PC-3 (cell line): ENCODE data around the gene SHC4. TPM values are rescaled to one million over a fixed set of nuclear protein-coding genes. Genes with fewer than 3 reads are reported as not detected.

Source experiments
- ATAC-seq: fragments of 200-7000 bp; cut with Tn5 transposase; 2 replicates; pipeline ENCODE4 v1.9.1; 2020; ENCODE audit warnings: mild to moderate bottlenecking, moderate library complexity
- BruUV-seq: library from RNA; stranded (reverse); fragments of 400-500 nt; replicated peaks from 2 replicates; lab custom pipeline; 2021; lab: Mats Ljungman, UMichigan
- CTCF ChIA-PET: fragments of 300-600 bp; sonication (Branson Sonifier 250); formaldehyde crosslinking; loops from one replicate; lab custom pipeline; 2022; ENCODE audit warnings: antibody characterized with exemption; lab: Charles Lee
- POLR2A ChIA-PET: fragments of 300-600 bp; sonication (Branson Sonifier 250); formaldehyde crosslinking; loops from one replicate; lab custom pipeline; 2022; ENCODE audit warnings: antibody characterized with exemption; ENCODE audit not compliant: unreplicated experiment; lab: Charles Lee
- DNase-seq: peaks from one replicate; pipeline ENCODE4 v3.0.0-alpha.2; 2015
- H2AFZ ChIP-seq: fragments of 300-600 bp; sonication (generic); 2 replicates; pipeline ENCODE4 v1.6.0; 2016; ENCODE audit warnings: antibody characterized with exemption, low read length
- H3F3A ChIP-seq: fragments of 300-600 bp; sonication (generic); one replicate; pipeline ENCODE4 v1.6.0; 2017; ENCODE audit warnings: antibody characterized with exemption, low read length, control low read depth, mild to moderate bottlenecking; ENCODE audit not compliant: unreplicated experiment
- H3K27ac ChIP-seq: fragments of 300-600 bp; sonication (generic); 2 replicates; pipeline ENCODE4 v1.5.1; 2016; ENCODE audit warnings: mild to moderate bottlenecking, low read length
- H3K27me3 ChIP-seq: fragments of 300-600 bp; sonication (generic); 2 replicates; pipeline ENCODE4 v1.6.1; 2016; ENCODE audit warnings: low read length, mixed read lengths
- H3K36me3 ChIP-seq: fragments of 300-600 bp; sonication (generic); 2 replicates; pipeline ENCODE4 v1.6.1; 2016; ENCODE audit warnings: low read depth, mixed run types, low read length, mixed read lengths
- H3K4me1 ChIP-seq: fragments of 300-600 bp; sonication (generic); 2 replicates; pipeline ENCODE4 v1.5.1; 2016; ENCODE audit warnings: low read length; ENCODE audit not compliant: insufficient read depth
- H3K4me2 ChIP-seq: fragments of 300-600 bp; sonication (generic); 2 replicates; pipeline ENCODE4 v1.6.0; 2016; ENCODE audit warnings: low read length
- H3K4me3 ChIP-seq: fragments of 300-600 bp; sonication (generic); 2 replicates; pipeline ENCODE4 v1.5.1; 2016; ENCODE audit warnings: mild to moderate bottlenecking, low read length, mixed read lengths
- H3K79me2 ChIP-seq: fragments of 300-600 bp; sonication (generic); 2 replicates; pipeline ENCODE4 v1.6.1; 2017; ENCODE audit warnings: low read length, mixed read lengths
- H3K9ac ChIP-seq: fragments of 300-600 bp; sonication (generic); 2 replicates; pipeline ENCODE4 v1.6.0; 2016; ENCODE audit warnings: mild to moderate bottlenecking, low read length
- H3K9me2 ChIP-seq: fragments of 300-600 bp; sonication (generic); replicated peaks from 2 replicates; pipeline ENCODE4 v1.6.1; 2016; ENCODE audit warnings: mixed run types, low read length, mixed read lengths
- H3K9me3 ChIP-seq: fragments of 300-600 bp; sonication (generic); 2 replicates; pipeline ENCODE4 v1.6.1; 2016; ENCODE audit warnings: low read length, mixed read lengths
- H4K20me1 ChIP-seq: fragments of 300-600 bp; sonication (generic); 2 replicates; pipeline ENCODE4 v1.6.1; 2016; ENCODE audit warnings: low read length, mixed read lengths
- CTCF ChIP-seq: fragments of 300-600 bp; sonication (generic); conservative IDR thresholded peaks from 2 replicates; pipeline ENCODE4 v1.5.1; 2017; ENCODE audit warnings: antibody characterized with exemption, low read depth, mild to moderate bottlenecking, low read length
- EZH2 ChIP-seq: fragments of 300-600 bp; sonication (generic); IDR thresholded peaks from one replicate; pipeline ENCODE4 v1.6.1; 2017; ENCODE audit warnings: antibody characterized with exemption, mild to moderate bottlenecking, low read length; ENCODE audit not compliant: unreplicated experiment
- EZH2phosphoT487 ChIP-seq: fragments of 300-600 bp; sonication (generic); IDR thresholded peaks from 2 replicates; pipeline ENCODE4 v1.6.1; 2018; ENCODE audit warnings: mild to moderate bottlenecking, antibody characterized with exemption, low read length, borderline replicate concordance
- intact Hi-C: fragments of 100-400 bp; cut with micrococcal nuclease; formaldehyde crosslinking; loops from 2 replicates; pipeline ENCODE4 v1.9.0; 2023
- total RNA-seq: library from RNA; depleted of rRNA; stranded (reverse); fragments of >200 nt; gene quantifications from 2 replicates; pipeline ENCODE4 v1.2.3, GENCODE V29; 2014

Gene SHC4
- total RNA-seq, 1 experiment from 2014 or later, result 2.4 TPM

GRCh38 chr15:48832648-48833047 lies 131.1 kb downstream of the SHC4 start:
- CTCF ChIA-PET, result no interaction called here
- Histone ChIP-seq H3K4me1 (no peaks in the 10 kb centered on the region), H3K4me2 (no peak overlapping the region), H3K27ac (no peak overlapping the region), H3F3A (no peaks in the 10 kb centered on the region), H3K4me3 (no peak overlapping the region), H3K27me3 (no peaks in the 10 kb centered on the region), H3K9me3 (no peaks in the 10 kb centered on the region), H4K20me1 (no peaks in the 10 kb centered on the region), H3K9ac (no peak overlapping the region), H3K79me2 (no peaks in the 10 kb centered on the region), H3K36me3 (no peaks in the 10 kb centered on the region), H2AFZ (no peak overlapping the region), H3K9me2 (no peaks in the 10 kb centered on the region)
- intact Hi-C loops, result no loop called here
- BruUV-seq, result no TSS peak
- TF ChIP-seq EZH2phosphoT487, result no peak
- no peak for TF ChIP-seq CTCF
- TF ChIP-seq EZH2, result no peak
- POLR2A ChIA-PET, result no interaction called here
- ATAC-seq (no peak), DNase-seq (no peak)

- ATAC-seq (no peak), DNase-seq (no peak)
- intact Hi-C loops, result no loop called here
- no peak for TF ChIP-seq EZH2phosphoT487
- no peak for TF ChIP-seq EZH2
- TF ChIP-seq CTCF, result no peak
- Histone ChIP-seq H3K9me3 (no peaks in the 10 kb centered on the region), H3K4me2 (no peak overlapping the region), H4K20me1 (no peaks in the 10 kb centered on the region), H3K9ac (no peak overlapping the region), H3K27me3 (no peaks in the 10 kb centered on the region), H3K36me3 (no peaks in the 10 kb centered on the region), H3K79me2 (no peaks in the 10 kb centered on the region), H3K27ac (no peak overlapping the region), H3K9me2 (no peaks in the 10 kb centered on the region), H3F3A (no peaks in the 10 kb centered on the region), H2AFZ (no peak overlapping the region), H3K4me1 (no peaks in the 10 kb centered on the region), H3K4me3 (no peak overlapping the region)
- CTCF ChIA-PET, result no interaction called here
- BruUV-seq, result no TSS peak
- POLR2A ChIA-PET, result no interaction called here
Observed at GRCh38 chr15:48828906-48829305, 134.8 kb downstream of the SHC4 start.

- intact Hi-C loops, result no loop called here
- no peak overlapping the region for H3K9ac ChIP-seq
- no TSS peak for BruUV-seq
- no peaks in the 10 kb centered on the region for H3K27me3 ChIP-seq
- no peaks in the 10 kb centered on the region for H3F3A ChIP-seq
- ATAC-seq (no peak), DNase-seq (no peak)
- ChIA-PET CTCF (no interaction called here), POLR2A (no interaction called here)
- no peak overlapping the region for H3K27ac ChIP-seq
- H2AFZ ChIP-seq, result no peak overlapping the region
- H3K4me3 ChIP-seq, result no peak overlapping the region
- no peaks in the 10 kb centered on the region for H3K36me3 ChIP-seq
- no peaks in the 10 kb centered on the region for H4K20me1 ChIP-seq
- H3K9me3 ChIP-seq, result no peaks in the 10 kb centered on the region
- TF ChIP-seq EZH2, result no peak
- TF ChIP-seq EZH2phosphoT487, result no peak
- no peak for TF ChIP-seq CTCF
- no peak overlapping the region for H3K4me2 ChIP-seq
- no peaks in the 10 kb centered on the region for H3K79me2 ChIP-seq
- H3K4me1 ChIP-seq, result no peaks in the 10 kb centered on the region
- no peaks in the 10 kb centered on the region for H3K9me2 ChIP-seq
Observed at GRCh38 chr15:48828471-48828870, 135.2 kb downstream of the SHC4 start.
